Skin epidermis (tissue), 12 donors: ENCODE data around the gene RMND5A.
"Not testable (repeated sequence)": the region's sequence is repeated elsewhere in the genome, so short reads cannot be mapped to it uniquely, and the experiment has no call there.

ENCODE experiments used
- H3K27ac ChIP-seq, 21 experiments: fragments of 200-600 bp; sonication (generic) in 11 of 21; one replicate each; pipeline ENCODE4 v1.5.0; 2020; ENCODE audit warnings: mild to moderate bottlenecking in 3 of 21, inconsistent platforms in 2 of 21, moderate library complexity in 2 of 21
- H3K4me3 ChIP-seq, 7 experiments: fragments of 200-600 bp; sonication (generic) in 2 of 7; one replicate each; pipeline ENCODE4 v1.5.0; 2020; ENCODE audit warnings: inconsistent platforms in 2 of 7, mild to moderate bottlenecking in 2 of 7, moderate library complexity in 1 of 7

Gene RMND5A

GRCh38 chr2:86706935-86707334 lies 13.2 kb upstream of the RMND5A start:
- no peak overlapping the region for H3K27ac ChIP-seq
- no peak overlapping the region for H3K4me3 ChIP-seq

DNA sequence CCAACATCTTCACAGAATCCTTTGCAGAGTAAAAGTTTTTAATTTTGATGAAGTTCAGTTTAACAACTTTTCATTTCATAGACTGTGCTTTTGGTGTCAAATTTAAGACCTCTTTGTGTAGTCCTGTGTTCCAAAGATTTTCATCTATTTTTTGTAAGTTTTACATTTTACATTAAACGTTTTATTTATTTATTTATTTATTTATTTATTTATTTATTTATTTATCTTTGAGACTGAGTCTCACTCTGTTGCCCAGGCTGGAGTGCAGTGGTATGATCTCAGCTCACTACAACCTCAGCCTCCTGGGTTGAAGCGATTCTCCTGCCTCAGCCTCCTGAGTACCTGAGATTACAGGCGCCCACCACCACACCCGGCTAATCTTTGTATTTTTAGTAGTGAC lies 12.0 kb upstream of the RMND5A start:
- not testable (repeated sequence) for H3K27ac ChIP-seq, H3K4me3 ChIP-seq

DNA sequence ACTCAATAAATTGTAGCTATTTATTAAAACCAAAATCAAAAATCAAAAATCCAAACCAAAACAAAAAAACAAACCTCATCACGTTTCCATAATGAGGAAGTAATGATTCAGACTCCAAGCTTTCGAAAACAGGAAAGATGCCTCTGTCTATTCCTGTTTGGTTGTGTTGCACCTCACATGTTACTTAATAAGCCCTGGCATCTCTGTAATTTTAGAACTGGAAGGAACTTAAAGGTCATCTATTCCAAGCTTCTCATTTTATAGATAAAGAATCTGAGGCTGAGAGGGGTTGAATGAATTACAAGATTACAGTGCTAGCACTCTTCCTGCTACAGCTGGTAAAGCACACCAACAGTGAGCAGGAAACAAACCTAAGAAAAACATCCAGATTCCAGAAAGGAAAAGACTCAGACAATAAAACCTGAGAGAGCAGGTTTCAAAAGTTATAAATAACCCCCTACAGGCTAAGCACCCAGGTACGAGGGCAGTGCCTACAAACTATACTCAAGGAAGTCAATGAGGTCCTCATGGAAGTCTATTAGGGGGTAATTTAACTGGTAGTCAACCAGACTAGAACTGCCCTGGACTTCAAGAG lies 5.4 kb upstream of the RMND5A start:
- not testable (repeated sequence) for H3K4me3 ChIP-seq
- peak overlapping the region in 1 of 21 experiments; percentile 5 for H3K27ac ChIP-seq

GRCh38 chr2:86719263-86719636 lies 841 bp upstream of the RMND5A start:
- Histone ChIP-seq H3K27ac (peak overlapping the region in 20 of 21 experiments; percentile 66 to 97 (median 90)), H3K4me3 (peak overlapping the region; percentile 27 to 77 (median 68))

DNA sequence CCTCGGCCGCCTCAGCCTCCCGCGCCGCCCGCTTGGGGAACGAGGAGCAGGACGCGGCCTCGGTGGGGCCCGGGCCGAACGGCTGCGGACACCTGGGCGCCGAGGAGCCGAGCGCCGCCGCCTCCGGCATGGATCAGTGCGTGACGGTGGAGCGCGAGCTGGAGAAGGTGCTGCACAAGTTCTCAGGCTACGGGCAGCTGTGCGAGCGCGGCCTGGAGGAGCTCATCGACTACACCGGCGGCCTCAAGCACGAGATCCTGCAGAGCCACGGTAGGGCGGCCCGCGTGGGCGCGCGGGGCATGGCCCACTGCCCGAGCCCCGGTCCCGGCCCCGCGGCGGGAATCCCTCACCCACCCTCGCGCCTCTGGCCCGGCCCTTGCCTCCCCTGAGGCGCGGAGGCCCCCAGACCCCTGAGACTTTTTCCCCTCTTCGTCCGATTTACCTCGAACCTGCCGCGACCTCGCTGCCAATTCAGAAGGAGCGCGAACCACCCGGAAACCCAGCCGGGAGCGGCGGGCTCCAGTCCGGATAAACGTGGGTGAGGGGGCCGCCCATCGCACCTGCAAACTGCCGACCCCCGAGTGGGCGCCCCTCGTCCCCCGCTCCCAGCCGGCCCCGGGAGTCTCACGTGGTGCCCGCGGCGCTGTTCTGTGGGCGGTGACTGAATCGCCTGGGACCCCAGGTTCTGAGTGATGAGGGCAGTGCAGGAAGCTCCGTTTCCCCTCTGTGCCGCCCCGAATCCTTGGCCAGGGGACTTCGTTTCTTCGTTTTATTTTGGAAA lies 639 bp downstream of the RMND5A start:
- Histone ChIP-seq H3K27ac (peak overlapping the region; percentile 34 to 97 (median 90)), H3K4me3 (peak overlapping the region; percentile 48 to 77 (median 68))

DNA sequence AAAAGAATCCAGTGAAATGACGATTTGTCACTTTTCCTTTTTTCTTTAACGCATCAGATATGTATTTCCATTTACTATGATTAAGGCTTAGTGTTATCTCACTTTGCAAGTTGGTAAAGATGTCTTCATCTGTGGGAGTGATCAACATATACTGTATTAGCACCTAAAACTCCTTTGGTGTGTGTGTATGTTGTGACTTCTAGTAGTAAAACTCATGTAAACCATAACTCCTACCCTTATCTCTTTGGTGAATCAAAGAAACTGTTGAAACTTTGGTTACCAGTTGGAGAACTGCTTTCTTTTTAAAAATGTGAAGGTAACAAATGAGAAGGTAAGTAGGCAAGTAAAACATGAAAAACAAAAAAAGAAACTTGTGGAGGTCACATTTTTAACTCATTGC lies 5.6 kb downstream of the RMND5A start:
- H3K27ac ChIP-seq, H3K4me3 ChIP-seq: not testable (repeated sequence)

- not testable (repeated sequence) for H3K27ac ChIP-seq, H3K4me3 ChIP-seq
Measured at GRCh38 chr2:86732040-86732525, 12.0 kb downstream of the RMND5A start.

DNA sequence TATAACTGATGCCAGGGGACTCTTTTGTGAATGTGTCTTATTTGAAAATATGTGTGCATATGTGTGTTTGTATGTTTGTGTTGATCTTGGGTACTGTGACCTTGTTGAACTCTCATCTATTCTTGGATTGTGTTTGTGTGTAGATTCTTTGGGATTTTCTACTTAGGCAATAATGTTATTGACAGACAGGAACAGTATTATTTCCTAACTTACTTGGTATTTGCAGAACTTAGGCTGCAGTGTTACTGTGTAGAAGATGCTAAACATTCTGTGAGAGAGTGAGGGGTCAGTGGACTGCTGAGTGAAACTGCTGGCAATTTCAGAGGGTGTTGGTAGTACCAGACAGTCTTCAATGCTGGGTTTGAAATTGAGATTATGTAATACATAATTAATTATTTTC lies 12.7 kb downstream of the RMND5A start:
- not testable (repeated sequence) for H3K27ac ChIP-seq, H3K4me3 ChIP-seq

- H3K4me3 ChIP-seq, H3K27ac ChIP-seq: not testable (repeated sequence)
Measured at GRCh38 chr2:86733528-86733927, 13.4 kb downstream of the RMND5A start.

GRCh38 chr2:86734896-86735295 lies 14.8 kb downstream of the RMND5A start:
- not testable (repeated sequence) for H3K4me3 ChIP-seq, H3K27ac ChIP-seq

GRCh38 chr2:86739485-86739884 lies 19.4 kb downstream of the RMND5A start:
- H3K27ac ChIP-seq, H3K4me3 ChIP-seq: not testable (repeated sequence)

DNA sequence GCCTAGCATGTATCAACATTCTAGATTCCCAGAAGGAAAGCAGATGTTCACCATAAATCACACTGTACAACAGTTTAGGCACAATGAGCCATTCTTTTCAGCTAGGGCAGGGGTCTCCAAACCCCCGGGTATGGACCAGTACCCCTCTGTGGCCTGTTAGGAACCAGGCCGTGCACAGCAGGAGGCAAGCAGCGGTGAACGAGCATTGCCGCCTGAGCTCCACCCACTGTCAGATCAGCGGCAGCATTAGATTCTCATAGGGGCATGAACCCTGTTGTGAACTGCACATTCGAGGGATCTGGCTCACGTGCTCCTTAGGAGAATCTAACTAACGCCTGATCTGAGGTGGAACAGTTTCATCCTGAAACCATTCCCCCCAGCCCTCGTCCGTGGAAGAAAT lies 19.8 kb downstream of the RMND5A start:
- not testable (repeated sequence) for H3K27ac ChIP-seq, H3K4me3 ChIP-seq

DNA sequence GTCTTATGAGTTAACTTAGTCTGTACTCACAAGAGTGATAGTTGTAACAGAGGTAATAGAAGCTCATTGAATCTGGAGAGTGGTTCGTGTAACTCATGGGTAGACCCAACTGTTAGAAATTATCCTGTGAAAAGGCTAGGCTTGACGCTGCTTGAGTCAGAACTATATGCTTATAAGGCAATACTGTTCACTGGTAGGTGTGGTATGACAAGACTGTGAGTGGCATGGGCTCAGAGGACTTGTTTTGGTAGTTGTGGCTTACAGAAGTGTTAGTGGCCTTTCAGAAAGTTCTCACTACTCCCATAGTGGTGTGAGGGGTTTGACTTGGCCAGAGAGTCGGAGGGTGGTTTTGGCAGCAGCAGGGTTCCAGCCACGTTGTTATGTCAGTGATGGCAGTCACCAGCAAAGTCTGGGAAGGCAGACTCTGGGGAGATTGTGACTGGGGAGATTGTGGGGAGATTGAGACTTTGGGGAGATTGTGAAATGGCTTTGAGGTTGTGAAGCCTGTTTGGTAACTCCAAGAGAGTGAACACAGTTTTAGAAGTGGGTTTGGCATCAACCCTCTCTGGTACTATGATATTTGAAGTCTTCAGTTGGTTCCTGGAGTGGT lies 21.9 kb downstream of the RMND5A start:
- not testable (repeated sequence) for H3K4me3 ChIP-seq, H3K27ac ChIP-seq

DNA sequence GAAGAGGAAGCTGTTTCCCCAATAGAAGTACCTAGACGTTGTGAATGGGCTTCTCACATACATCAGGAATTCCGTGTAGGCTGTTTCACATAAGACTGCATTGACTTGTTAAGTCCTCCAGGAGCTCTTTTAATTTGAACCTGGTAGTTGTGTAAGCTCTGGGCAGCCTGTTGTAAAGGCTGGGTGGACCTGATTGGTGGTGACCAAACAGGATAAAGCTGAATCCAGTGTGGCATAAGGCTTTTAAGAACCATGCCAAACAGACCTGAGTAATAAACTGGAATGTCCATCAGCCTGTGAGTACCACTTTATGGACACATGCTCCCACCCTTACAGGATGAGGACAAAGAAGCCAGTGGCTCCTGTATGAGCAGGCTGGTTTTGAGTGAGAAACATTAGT lies 24.1 kb downstream of the RMND5A start:
- peak overlapping the region in 1 of 21 experiments; percentile 15 for H3K27ac ChIP-seq
- H3K4me3 ChIP-seq, result no peak overlapping the region

- no peak overlapping the region for H3K4me3 ChIP-seq
- peak overlapping the region in 1 of 21 experiments; percentile 0 for H3K27ac ChIP-seq
Measured at GRCh38 chr2:86746939-86747338, 26.8 kb downstream of the RMND5A start.

GRCh38 chr2:86747711-86748639 lies 27.9 kb downstream of the RMND5A start:
- H3K27ac ChIP-seq, result peak overlapping the region in 1 of 21 experiments; percentile 0
- no peak overlapping the region for H3K4me3 ChIP-seq

GRCh38 chr2:86750240-86750839 lies 30.2 kb downstream of the RMND5A start:
- H3K4me3 ChIP-seq, result no peak overlapping the region
- no peak overlapping the region for H3K27ac ChIP-seq

DNA sequence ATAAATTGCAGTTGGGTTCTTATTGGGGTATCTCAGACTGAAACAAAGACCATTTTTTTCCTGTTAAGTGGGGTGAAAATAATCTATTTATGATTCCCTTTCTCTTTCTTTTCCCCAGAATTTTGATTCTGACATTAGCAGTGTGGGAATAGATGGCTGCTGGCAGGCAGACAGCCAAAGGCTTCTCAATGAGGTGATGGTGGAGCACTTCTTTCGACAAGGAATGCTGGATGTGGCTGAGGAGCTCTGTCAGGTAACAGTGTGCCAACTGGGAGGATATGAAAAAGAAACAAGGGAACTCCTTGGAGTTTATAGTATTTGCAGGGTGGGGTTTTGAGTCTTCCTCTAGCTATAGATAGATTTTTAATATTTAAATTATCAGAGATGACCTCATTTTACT lies 31.7 kb downstream of the RMND5A start:
- no peak overlapping the region for H3K4me3 ChIP-seq
- no peak overlapping the region for H3K27ac ChIP-seq

DNA sequence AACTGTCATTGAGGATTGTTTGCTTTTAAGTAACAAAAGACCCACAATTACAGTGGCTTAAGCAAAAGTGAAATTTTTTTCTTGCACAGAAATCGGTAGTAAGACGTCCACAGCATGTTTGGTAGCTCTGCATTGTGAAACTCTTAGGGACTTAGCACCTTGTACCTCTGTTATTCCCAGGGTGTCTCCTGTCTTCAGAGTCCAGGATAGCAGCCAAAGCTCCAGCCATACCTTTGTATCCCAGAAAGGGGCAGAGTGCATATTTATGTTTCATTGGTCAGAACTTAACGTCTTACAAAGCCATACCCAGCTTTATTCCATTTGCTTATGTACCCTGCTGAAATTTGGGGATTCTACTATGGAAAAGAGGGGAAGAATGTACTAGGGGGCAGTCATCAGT lies 32.8 kb downstream of the RMND5A start:
- Histone ChIP-seq H3K4me3 (no peak overlapping the region), H3K27ac (no peak overlapping the region)

DNA sequence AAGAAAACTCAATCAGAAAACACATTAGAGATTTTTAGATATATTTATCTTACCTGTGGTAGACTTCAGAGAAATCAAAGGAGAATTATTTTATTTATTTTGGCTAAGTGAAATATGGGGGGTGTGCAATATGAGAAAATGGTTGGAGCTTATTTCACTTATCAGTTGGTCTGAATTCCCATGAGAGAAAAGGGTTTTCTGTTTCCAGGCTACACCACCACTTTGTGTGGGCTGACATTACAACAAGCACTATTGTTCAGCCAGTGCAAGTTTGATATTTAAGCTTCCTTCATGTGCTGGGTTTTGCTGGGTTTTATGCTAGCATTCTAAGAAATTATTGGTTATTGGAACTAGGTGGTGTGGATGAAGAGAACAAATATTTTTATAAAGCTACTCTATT lies 33.5 kb downstream of the RMND5A start:
- no peak overlapping the region for H3K27ac ChIP-seq

More for the DNA sequence above, 33.5 kb downstream of the RMND5A start:
- no peak overlapping the region for H3K4me3 ChIP-seq
